Measurements from ENCODE around the gene DCT. TPM values are rescaled to one million over a fixed set of nuclear protein-coding genes. Genes with fewer than 3 reads are reported as not detected.

DCT gene
- total RNA-seq, 1 donor from 2014 or later = not detected

DNA sequence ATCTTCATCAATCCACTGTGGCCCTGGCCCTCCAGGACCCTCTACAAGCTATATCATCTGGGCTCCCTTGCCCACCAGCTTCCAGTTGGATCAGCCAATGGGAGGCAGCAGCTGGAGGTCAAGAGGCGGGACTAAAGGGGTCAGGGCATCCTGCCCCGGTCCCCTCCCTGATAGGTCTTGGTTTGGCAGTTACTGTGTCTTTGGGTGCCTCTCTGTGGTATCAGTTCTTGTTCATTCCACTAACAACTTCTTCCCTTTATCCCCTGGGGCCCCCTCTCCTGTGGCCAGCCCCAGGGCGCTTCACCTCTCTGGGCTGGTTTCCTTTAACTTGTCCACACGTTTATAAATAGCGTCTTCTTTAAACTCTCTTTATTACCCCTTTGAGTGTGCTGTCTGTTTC lies 83.6 kb downstream of the DCT start:
- Mint-ChIP-seq H3K4me3 (no peak overlapping the region), H3K27me3 (ENCODE audit: insufficient read depth, low read depth) (no peaks in the 10 kb centered on the region), H3K4me1 (peaks cover 8% of the 10 kb centered on the region), H3K9me3 (peaks cover 5% of the 10 kb centered on the region), H3K27ac (no peak overlapping the region), H3K36me3 (peaks cover 8% of the 10 kb centered on the region)
- Histone ChIP-seq H3K36me3 (no peaks in the 10 kb centered on the region), H3K27me3 (no peaks in the 10 kb centered on the region), H3K4me1 (peaks cover 13% of the 10 kb centered on the region), H3K9ac (no peak overlapping the region), H3K4me3 (no peak overlapping the region), H3K27ac (no peak overlapping the region), H2AFZ (replicated peaks) (no peak overlapping the region), H3K79me2 (ENCODE audit: low read depth) (no peaks in the 10 kb centered on the region), H3F3A (ENCODE audit: low read depth) (no peaks in the 10 kb centered on the region), H3K4me2 (no peak overlapping the region), H3K9me3 (ENCODE audit: low read depth) (no peaks in the 10 kb centered on the region), H4K20me1 (ENCODE audit: low read depth) (no peaks in the 10 kb centered on the region)
- DNase-seq (ENCODE audit: low spot score) = no peak
- TF ChIP-seq, protein P1, sequence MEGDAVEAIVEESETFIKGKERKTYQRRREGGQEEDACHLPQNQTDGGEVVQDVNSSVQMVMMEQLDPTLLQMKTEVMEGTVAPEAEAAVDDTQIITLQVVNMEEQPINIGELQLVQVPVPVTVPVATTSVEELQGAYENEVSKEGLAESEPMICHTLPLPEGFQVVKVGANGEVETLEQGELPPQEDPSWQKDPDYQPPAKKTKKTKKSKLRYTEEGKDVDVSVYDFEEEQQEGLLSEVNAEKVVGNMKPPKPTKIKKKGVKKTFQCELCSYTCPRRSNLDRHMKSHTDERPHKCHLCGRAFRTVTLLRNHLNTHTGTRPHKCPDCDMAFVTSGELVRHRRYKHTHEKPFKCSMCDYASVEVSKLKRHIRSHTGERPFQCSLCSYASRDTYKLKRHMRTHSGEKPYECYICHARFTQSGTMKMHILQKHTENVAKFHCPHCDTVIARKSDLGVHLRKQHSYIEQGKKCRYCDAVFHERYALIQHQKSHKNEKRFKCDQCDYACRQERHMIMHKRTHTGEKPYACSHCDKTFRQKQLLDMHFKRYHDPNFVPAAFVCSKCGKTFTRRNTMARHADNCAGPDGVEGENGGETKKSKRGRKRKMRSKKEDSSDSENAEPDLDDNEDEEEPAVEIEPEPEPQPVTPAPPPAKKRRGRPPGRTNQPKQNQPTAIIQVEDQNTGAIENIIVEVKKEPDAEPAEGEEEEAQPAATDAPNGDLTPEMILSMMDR (IDR thresholded peaks at IDR 0.05) = no peak
- TF ChIP-seq EZH2 (IDR thresholded peaks at IDR 0.05) (no peak), EZH2phosphoT487 (IDR thresholded peaks at IDR 0.05) (no peak)

DNA sequence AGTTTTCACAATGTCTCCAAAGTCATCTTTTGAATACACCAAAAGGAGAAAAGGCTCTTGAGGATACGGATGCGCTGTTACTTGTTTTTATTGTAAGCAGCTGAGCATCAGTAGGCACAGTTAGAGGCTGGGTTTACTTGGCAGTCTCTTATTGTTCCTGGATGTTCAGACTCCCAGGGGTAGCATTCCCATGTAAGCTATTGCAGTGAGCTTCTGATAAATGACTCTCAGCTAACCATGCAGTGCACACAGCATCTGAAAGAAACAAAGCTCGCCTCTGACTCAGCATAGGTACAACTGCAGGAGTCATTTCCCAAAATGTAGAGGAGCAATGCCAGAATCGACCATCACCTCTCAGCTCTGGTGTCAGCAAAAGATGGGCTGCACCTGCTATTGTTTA lies 84.8 kb downstream of the DCT start:
- Histone ChIP-seq H3K27ac (no peak overlapping the region), H3K9me3 (ENCODE audit: low read depth) (no peaks in the 10 kb centered on the region), H3K36me3 (no peaks in the 10 kb centered on the region), H3K27me3 (no peaks in the 10 kb centered on the region), H4K20me1 (ENCODE audit: low read depth) (no peaks in the 10 kb centered on the region), H3K79me2 (ENCODE audit: low read depth) (no peaks in the 10 kb centered on the region), H3K4me1 (peaks cover 13% of the 10 kb centered on the region), H3F3A (ENCODE audit: low read depth) (no peaks in the 10 kb centered on the region), H2AFZ (replicated peaks) (no peak overlapping the region), H3K4me3 (no peak overlapping the region), H3K4me2 (no peak overlapping the region), H3K9ac (no peak overlapping the region)
- Mint-ChIP-seq H3K27ac (no peak overlapping the region), H3K4me1 (peaks cover 8% of the 10 kb centered on the region), H3K9me3 (peaks cover 5% of the 10 kb centered on the region), H3K27me3 (ENCODE audit: insufficient read depth, low read depth) (peaks cover 2% of the 10 kb centered on the region), H3K36me3 (peaks cover 6% of the 10 kb centered on the region), H3K4me3 (no peak overlapping the region)
- peak; percentile 6 for DNase-seq (ENCODE audit: low spot score)
- TF ChIP-seq, protein P1 (IDR thresholded peaks at IDR 0.05) = no peak
- TF ChIP-seq EZH2 (IDR thresholded peaks at IDR 0.05) = no peak
- TF ChIP-seq EZH2phosphoT487 (IDR thresholded peaks at IDR 0.05) = no peak

DNA sequence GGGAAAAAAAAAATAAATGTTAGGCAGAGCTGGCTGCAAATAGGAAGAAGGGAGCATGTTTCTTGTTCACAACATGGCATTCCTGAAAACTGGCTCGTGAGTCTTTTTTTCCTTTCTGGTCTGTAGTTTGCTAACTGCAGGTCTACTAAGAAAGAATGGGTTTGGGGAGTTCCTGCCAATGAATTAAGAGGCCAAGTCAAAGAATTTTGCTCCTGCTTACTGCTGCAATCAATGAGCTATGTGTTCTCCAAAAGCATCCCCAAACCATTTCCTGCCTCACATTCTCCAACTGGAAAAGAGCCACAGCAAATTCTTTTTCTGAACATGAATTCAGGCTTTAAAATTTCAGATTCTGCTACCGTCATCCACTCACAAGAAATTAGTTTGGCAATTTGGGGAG lies 88.6 kb downstream of the DCT start:
- Mint-ChIP-seq H3K36me3 (no peaks in the 10 kb centered on the region), H3K27me3 (ENCODE audit: insufficient read depth, low read depth) (peaks cover 2% of the 10 kb centered on the region), H3K27ac (no peak overlapping the region), H3K4me1 (peaks cover 8% of the 10 kb centered on the region), H3K4me3 (no peak overlapping the region), H3K9me3 (no peaks in the 10 kb centered on the region)
- DNase-seq (ENCODE audit: low spot score) = no peak
- no peak overlapping the region for H3K4me3 ChIP-seq
- no peak overlapping the region for H3K27ac ChIP-seq
- H3F3A ChIP-seq (ENCODE audit: low read depth) = peaks cover 7% of the 10 kb centered on the region
- H3K9ac ChIP-seq = no peak overlapping the region
- H3K79me2 ChIP-seq (ENCODE audit: low read depth) = no peaks in the 10 kb centered on the region
- peaks cover 29% of the 10 kb centered on the region for H3K4me1 ChIP-seq
- no peaks in the 10 kb centered on the region for H3K9me3 ChIP-seq (ENCODE audit: low read depth)
- no peak overlapping the region for H3K4me2 ChIP-seq
- H4K20me1 ChIP-seq (ENCODE audit: low read depth) = no peaks in the 10 kb centered on the region
- no peak overlapping the region for H2AFZ ChIP-seq (replicated peaks)
- TF ChIP-seq EZH2 (IDR thresholded peaks at IDR 0.05) = no peak
- no peak for TF ChIP-seq EZH2phosphoT487 (IDR thresholded peaks at IDR 0.05)
- TF ChIP-seq, protein P1 (IDR thresholded peaks at IDR 0.05) = no peak
- H3K36me3 ChIP-seq = no peaks in the 10 kb centered on the region
- no peaks in the 10 kb centered on the region for H3K27me3 ChIP-seq

All from neural progenitor cell (in vitro differentiated cells).